ENCODE data around the gene ERBB4.

The ERBB4 gene

DNA sequence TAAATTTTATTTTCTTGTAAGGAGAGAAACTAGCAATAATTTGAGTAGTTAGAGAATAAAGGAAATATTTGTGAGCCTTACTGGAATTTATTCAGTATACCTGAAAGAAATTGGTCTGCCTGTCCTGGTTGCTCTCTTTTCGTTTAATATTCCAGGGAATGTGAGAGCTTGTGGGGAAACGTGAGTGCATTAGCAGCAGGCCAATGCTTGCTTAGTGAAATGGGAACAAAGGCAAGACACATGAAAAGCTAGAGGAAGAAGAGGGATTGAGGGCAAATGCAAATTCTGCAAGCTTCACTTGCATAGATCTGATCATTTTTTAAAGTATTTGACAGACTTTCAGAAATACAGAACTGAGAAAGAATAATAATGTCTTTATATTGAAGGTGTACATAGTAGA is 111.0 kb downstream of the ERBB4 start:
- DNase-seq (ENCODE audit: low read depth) = no peak

DNA sequence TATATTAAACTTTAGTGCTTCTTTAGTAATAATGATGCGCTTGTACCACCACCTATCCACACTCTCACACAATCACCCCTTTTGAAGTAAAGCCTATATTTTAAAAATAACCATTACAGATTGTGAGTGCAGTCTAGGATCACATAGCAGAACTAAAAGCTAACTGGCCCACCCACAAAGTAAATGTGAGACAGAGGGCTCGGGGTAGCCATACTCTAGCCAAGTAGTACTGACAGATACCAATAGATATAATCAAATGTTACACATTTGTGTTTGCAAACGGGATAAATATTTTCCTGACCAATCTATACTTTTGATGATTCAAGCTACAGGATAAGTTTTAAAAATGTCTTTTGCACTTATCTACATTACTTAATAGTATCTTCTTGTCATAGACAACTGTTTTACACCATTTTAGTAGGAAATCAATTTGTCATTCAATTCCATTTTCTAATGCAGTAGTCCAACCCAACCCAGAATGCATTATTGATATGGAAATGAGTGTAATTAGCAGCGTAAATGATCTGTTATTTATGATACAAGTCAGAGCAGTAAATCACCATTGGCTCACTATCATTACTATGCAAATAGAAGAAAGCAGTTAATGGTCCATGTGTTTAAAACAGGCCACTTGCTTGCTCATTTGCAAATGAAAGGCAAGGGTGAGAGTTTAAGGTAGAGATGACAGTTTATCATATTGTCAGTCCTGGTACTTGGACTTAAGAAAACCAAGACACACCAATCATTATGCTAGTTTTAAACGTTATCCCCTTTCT is 111.8 kb downstream of the ERBB4 start:
- DNase-seq (ENCODE audit: low read depth) = no peak

DNA sequence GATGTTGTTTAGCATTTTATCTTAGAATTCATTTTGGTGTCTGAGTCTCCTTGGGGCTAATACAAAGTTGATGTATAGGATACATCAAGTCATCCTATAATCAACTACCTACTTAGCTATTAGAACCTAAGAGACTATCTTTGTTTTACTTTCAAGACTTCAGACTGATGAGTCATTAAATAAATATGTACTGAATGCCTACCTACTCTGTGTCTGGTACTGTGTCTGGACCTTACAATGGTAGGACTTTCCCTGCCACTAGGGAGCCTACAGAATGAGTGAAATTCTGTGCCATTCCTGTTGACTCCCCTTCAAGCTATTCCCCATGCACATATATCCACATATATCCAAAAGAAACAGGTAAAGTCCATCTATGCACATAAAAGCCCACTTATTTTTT is 114.5 kb downstream of the ERBB4 start:
- no peak for DNase-seq (ENCODE audit: low read depth)

DNA sequence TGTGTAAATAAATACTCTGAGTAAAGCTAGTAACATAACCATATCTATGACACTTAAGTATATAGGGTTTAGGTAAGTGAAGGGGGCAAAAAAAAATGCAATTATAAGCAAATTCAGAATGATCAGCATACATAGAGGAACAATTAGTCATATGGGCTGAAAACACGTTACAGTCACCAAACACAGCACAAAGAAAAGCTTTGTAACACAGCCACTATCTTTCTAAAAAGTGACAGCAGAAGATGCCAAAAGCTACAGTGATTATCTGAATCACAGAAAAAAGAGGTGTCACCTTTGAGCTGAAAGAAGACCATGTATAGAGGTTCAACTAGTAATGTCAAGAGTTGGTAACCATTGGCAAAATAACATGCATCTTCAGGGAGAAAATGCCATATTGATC is 115.5 kb downstream of the ERBB4 start:
- DNase-seq (ENCODE audit: low read depth) = no peak

DNA sequence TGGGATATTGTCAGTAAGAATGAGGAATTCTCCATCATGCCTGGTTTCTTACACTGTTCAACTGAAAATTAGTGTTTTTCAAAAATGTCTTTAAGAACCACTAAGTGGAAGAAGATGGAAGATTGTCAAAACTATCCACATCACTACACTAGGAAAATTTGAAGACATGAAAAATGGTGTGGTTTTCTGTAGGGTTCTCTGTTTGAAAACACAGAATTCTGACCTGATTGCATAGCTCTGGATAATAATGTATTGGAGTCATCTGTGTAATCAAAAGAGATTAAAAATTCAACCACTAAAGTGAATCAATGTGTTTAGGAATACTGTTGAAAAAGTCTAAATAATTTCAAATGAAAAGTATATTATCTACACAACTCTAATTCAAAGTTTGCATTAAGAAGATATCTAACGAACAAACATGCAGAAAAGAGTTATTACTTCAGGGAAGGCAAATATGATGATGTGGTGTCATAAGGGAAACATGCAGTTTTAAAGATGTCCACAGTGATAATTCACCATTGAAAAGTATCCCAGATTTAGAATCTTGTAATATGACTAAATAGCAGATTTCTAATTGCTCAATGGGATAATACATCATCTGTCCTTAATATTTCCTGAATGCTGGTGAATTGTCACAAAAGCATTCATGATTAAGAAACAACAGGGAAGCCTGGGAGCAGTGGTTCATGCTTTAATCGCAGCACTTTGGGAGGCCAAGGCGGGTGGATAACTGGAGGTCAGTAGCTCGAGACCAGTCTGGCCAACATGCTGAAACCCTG is 116.9 kb downstream of the ERBB4 start:
- no peak for DNase-seq (ENCODE audit: low read depth)

DNA sequence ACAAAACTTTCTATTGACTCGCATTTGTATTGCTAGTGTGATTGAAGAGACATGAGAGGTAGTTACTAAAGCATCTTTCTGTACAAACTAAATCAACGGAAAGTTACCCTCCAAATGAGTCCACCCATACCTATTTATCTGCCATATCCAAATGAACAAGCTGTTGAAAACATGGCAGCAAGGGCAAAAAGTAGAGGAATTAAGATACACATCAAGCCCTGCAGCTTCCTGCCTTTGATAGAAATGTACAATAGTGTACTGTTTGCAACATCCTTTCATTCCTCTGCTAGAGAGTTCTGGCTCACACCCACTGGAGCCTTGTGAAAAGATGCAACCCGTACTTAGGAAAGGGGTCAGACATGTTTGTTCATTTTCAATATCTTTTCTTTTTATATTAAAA is 122.5 kb downstream of the ERBB4 start:
- no peak for DNase-seq (ENCODE audit: low read depth)

DNA sequence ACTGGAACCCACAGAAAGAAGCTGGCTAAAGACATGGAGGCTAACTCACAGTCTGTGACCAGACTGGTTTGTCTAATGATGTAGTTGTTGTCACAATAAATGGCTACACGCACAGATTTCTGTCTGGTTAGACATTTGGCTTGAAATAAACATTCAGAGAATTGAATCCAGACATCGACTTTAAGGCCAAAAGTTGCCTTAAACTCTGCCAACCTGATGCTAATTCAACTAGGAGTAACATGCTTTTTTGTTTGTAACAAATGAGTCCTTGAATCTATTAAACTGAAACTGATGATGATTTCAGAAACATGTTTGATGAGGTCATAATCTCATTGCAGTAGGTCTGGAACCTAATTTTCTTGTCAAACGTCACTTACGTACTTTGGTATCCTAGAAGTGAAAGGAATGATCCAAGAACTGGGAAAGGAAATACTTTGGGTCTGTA is 123.8 kb downstream of the ERBB4 start:
- no peak for DNase-seq (ENCODE audit: low read depth)

DNA sequence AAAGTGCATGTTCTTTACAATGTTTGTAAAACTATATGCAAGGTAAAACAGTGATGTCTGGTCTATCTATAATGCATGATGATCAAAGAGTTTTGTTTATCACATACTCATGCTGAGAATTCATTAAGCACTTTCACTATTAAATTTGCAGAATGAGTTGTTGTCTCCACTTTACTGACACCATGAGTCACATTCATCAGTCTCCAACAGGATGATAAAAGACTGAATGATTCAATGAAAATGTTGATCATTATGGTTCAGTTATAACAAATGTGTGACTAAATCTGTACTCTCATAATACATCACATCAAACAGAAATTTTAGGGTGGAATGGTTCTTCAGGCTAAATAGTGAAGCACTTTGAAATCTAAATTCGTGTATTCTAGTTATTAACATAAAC is 129.0 kb downstream of the ERBB4 start:
- no peak for DNase-seq (ENCODE audit: low read depth)

DNA sequence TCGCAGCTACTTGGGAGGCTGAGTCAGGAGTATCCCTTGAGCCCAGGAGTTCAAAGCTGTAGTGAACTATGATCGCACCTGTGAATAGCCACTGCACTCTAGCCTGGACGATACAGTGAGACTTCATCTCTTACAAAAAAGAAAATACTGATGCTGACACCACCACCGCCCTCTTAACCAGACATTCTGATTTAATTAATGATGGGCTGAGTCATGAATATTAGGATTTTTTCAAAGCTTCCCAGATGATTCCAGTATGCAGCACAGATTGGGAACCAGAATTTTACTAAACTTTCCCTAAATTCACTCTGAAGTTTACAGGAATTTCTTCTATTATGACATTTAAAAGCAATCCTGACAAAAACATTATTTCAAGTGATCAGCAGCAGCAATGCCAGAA is 130.1 kb downstream of the ERBB4 start:
- no peak for DNase-seq (ENCODE audit: low read depth)

DNA sequence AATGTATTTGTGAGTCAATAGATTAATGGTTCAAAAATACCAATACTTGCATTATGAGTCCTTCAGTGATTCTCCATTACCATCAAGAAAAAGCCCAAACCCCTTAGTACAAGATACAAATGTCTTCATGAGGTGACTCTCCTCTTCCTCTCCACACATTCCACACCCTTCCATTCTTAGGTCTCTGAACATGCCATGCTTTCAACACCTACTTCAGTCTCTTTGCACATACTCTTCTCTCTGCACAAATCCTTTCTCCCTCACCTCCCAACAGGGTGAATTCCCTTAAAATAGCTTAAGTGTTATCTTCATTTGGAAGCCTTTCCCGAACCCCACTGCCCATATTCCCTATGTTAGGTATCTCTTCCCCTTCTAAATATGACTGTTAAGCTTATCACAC is 131.9 kb downstream of the ERBB4 start:
- DNase-seq (ENCODE audit: low read depth) = no peak

DNA sequence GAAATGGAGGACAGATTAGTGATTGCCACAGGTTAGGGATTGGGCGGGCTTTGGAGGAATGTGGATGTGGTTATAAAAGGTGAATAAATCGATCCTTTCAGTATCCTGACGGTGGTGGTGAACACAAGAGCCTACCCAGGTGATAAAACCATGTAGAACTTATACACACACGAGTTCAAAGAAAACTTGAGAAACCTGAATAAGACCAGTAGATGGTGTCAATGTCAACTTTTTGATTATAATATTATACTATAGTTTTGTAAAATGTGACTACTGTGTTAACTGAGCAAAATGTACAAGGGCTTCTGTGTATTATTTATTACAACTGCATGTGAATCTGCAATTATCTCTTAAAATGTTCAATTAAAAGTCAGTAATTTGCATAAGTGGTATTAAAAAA is 136.3 kb downstream of the ERBB4 start:
- no peak for DNase-seq (ENCODE audit: low read depth)

DNA sequence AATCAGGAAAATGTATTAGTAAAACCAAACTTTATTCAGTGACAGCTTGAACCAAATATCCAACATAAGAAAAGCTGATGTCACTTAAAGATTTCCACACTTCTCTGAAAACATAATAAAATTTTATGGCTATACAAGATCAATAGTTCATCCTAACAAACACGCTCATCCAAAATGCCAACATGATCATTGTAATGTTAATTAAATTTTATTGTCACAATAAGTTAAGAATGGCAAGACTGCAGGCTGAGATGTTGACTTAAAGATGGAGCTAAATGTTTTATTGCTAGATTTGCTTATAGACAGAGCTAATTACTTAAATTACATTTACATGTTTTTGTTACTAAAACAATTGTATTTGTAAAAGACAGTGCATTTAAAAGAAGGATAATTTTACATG is 140.3 kb downstream of the ERBB4 start:
- DNase-seq (ENCODE audit: low read depth) = no peak

DNA sequence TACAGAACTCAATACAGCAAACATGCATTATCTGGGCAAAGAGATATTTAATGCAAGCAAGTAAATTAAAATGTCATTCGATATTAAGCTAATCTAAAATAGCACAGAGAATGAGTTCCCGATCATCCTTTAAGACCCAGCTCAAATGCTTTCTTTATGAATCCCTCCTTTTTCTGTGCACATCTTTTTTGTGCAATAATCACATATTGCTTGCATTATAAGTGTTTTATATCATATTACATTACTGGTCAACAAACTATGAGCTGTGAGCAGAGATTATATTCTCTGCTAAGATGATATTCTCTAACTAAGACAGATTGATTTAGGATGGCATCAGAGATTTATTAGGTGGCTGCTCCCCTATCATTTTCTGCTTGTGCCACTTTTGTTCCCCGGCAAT is 146.1 kb downstream of the ERBB4 start:
- DNase-seq (ENCODE audit: low read depth) = no peak

DNA sequence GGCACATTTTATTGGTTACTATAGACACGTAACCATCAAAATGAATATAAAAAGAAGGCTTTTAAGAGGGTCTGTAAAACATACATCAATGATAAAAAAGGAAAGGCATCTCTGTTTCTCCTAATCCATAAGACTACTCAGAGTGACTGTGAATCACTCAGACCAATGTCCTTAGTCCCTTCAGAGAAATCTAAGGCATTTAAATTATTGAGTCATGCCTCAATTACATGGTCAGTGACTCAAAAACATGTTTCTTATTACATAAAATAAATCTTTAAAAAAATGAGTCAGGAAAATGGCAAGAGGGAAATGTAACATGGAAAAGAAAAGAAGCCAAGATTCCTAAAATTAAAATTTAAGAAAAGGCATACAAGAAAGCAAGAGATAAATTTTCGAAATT is 146.6 kb downstream of the ERBB4 start:
- DNase-seq (ENCODE audit: low read depth) = no peak

DNA sequence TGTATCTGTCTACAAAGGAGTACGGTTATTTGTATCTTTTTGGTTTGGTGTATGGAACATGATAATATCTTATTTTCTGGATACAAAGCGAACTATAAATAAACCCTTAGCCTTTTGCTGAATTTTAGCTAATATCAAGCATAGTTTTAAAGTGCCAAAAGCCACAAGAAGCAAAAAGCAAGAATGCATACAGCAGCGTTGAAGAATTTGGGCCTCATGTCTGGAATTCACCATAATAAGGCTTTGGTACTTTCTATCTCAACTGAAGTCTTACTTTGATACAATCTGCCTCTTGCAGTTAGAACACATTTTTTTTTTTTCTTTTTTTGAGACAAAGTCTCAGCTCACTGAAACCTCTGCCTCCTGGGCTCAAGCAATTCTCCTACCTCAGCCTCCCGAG is 151.5 kb downstream of the ERBB4 start:
- no peak for DNase-seq (ENCODE audit: low read depth)

DNA sequence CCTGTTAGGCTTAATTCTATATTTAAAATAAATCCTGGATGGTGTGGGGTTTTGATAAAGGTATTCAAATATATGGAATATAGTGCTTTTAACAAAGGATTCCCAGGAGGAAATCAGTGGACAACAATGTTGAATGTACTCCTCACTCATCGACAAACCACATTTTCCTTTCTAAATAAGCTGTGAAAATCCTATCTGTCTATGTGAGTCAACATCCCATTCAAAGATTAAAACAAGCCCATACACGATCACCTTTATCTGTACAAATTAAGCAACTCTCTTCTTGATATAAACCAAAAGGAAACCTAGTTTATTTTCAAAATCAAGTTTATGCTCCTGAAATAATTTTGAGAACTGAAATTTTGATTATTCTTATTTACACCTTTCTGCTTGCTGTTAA is 153.4 kb downstream of the ERBB4 start:
- DNase-seq (ENCODE audit: low read depth) = no peak

DNA sequence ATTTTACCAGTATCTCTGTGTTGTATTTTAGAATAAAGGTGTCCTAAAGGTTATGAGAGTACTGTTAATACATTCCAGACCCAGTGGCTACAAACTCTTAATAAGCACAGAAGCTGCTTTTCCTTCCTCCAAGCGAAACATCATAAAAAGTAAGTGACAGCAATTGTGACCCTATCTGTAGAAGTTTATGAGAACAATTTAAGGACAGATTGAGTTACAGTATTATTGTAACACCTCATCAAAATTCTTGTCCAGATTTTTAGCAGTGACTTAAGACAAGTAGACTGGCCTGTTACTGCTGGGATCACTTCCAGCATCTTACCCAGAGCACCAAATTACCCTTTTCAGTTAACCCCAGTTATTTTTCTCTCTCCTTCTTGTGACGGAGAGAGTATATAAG is 154.6 kb downstream of the ERBB4 start:
- no peak for DNase-seq (ENCODE audit: low read depth)

DNA sequence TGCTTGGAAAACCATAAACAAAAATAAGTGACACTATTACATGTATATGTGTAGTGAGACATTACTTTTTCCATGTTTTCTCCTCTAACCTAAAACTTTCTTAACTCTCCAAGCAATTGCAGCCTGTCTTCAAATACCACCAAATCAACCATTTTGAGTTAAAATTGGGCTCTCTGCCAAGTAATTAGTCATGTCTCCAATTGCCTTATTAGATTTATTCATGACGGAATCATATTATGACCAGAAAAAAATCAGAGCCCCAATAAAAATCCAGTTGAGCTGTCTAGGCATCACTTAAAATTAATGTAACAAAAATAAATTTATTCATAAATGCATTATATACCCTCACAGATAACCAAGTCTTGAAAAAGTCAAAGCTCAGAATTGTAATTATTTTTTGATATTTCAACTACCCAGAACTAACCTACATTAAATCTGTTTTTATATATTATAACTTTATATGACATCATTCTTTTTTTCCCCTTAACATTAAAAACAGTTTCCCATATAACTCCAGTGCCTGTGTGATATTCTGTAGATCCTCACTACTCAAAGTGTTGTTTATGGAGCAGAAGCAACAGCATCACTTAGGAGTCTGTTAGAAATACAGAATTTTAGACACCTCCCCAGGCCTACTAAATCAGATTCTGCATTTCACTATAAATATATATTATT is 157.0 kb downstream of the ERBB4 start:
- no peak for DNase-seq (ENCODE audit: low read depth)

DNA sequence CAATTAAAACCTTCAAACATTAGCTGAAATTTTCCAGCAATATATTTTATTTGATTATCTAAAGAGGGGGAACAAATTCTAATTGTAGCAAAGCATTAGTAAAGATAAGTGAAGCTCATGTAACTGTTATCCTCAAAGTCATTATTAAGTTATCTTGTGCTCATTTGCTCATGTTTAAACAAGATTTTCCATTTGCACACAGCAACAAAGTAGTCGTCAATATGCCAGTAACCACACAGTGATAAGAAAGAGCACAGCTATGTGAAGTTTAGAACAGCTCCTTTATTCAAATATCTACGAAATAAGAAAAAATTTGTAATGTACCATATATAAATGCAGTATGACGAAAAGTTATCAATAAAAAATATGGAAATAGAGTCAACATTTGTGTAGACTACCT is 159.5 kb downstream of the ERBB4 start:
- no peak for DNase-seq (ENCODE audit: low read depth)

DNA sequence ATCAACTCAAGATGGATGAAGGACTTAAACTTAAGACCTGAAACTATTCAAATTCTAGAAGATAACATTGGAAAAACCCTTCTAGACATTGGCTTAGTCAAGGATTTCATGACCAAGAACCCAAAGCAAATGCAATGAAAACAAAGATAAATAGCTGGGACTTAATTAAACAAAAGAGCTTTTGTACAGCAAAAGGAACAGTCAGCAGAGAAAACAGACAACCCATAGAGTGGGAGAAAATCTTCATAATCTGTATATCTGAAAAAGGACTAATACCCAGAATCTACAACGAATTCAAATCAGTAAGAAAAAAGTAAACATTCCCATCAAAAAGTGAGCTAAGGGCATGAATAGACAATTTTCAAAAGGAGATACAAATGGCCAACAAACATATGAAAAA is 171.2 kb downstream of the ERBB4 start:
- no peak for DNase-seq (ENCODE audit: low read depth)

DNA sequence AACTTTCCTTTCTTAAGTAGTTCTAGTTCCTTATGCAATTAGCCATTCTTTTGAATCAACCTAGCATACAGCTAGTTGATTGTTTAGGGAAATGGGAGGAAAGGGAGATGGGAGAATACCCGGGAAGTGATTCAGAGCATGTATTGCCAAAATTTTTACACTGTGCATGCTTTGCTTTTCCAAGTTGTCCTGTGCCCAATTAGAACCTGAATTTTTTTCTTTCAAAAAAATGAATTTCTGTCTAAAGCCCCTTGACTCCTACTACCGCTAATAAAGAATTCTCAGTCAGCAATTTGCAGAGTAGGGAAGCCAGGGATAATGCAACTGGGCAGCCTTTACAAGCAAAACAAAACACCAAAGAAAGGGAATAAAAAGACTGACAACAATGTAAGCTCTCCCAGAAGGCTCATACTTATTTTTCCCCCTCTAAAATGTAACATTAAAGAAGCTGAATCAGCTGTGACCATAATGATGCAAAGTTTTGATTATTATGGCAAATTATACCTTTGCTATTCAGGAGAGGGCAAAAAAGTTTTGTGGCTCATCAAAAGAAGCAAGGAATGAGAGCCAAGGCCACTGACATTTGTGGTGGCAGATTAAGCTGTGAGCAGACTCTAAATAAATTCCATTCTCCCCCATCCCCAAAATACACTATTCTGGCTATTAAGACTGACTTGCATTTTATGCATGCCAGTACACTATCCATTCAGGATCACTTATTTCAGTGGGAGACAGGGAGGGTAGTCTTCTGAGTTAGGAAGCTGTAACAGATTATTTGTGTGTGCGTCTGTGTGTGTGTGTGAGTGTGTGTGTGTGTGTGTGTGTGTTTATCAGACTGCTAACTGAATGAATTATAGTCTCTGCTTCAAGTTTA is 174.3 kb downstream of the ERBB4 start:
- DNase-seq (ENCODE audit: low read depth) = no peak

DNA sequence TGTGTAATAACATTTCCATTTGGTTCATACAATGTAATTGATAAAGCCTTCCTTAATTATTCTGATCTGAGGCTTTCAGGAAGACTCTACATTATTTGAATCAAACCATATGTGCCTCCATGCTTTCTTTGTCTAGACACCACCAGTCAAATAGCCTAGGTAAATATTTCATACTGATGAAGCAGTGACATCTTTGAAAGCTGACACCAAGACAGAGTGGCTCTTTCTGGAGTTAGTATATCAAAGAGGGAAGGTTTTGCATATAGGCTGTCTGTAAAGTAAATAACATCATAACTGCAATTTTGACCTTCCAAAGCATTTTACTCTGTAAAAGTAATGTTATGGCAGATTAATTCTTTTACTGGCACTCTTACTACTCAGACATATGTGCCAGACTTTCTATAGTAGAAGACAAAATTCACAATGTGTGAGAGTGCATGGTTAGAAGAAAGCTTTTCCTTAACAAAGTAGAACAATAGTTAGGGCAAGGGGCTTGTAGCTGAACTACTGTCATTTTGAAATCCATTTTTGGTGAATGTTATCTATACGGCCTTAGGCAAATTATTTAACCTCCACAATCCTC is 177.3 kb downstream of the ERBB4 start:
- no peak for DNase-seq (ENCODE audit: low read depth)
